Osteoblast (primary cell): ENCODE results near the gene HKDC1. TPM values are rescaled to one million over a fixed set of nuclear protein-coding genes. Genes with fewer than 3 reads are reported as not detected.
A peak's percentile ranks its signal among the peaks of the same experiment; 100 is the strongest.

ENCODE experiments used
- DNase-seq: peaks from one replicate; pipeline ENCODE4 v3.0.0; 2011; ENCODE audit warnings: low spot score, mixed read lengths; ENCODE audit not compliant: insufficient read length; ENCODE audit errors: missing footprints
- H2AFZ ChIP-seq: 2 replicates; pipeline ENCODE4 v1.6.0; 2011; ENCODE audit warnings: mild to moderate bottlenecking, low read length
- H3K27ac ChIP-seq: 2 replicates; pipeline ENCODE4 v1.5.1; 2011; ENCODE audit warnings: mild to moderate bottlenecking, low read depth, low read length, moderate library complexity
- H3K27me3 ChIP-seq: 2 replicates; pipeline ENCODE4 v1.6.0; 2012; ENCODE audit warnings: mild to moderate bottlenecking, control low read depth, inconsistent platforms, low read length, moderate library complexity; ENCODE audit not compliant: insufficient read depth
- H3K36me3 ChIP-seq: 2 replicates; pipeline ENCODE4 v1.5.1; 2011; ENCODE audit warnings: mild to moderate bottlenecking, low read length, control low read depth, moderate library complexity; ENCODE audit not compliant: insufficient read depth
- H3K4me1 ChIP-seq: 2 replicates; pipeline ENCODE4 v1.5.1; 2011; ENCODE audit warnings: mild to moderate bottlenecking, low read length, control low read depth, moderate library complexity; ENCODE audit not compliant: insufficient read depth
- H3K4me2 ChIP-seq: 2 replicates; pipeline ENCODE4 v1.6.0; 2011; ENCODE audit warnings: mild to moderate bottlenecking, low read length; ENCODE audit not compliant: insufficient read depth
- H3K4me3 ChIP-seq: fragments of 200-600 bp; sonication (generic); 3 replicates; pipeline ENCODE4 v1.5.1; 2012; ENCODE audit warnings: mild to moderate bottlenecking, low read length, inconsistent platforms; ENCODE audit not compliant: insufficient read depth
- H3K79me2 ChIP-seq: 2 replicates; pipeline ENCODE4 v1.6.0; 2012; ENCODE audit warnings: mild to moderate bottlenecking, low read length, control low read depth, inconsistent platforms; ENCODE audit not compliant: insufficient read depth
- H3K9me3 ChIP-seq: 2 replicates; pipeline ENCODE4 v1.5.1; 2011; ENCODE audit warnings: low read depth, low read length, control low read depth
- H4K20me1 ChIP-seq: 2 replicates; pipeline ENCODE4 v1.6.0; 2012; ENCODE audit warnings: mild to moderate bottlenecking, low read length, control low read depth; ENCODE audit not compliant: insufficient read depth
- total RNA-seq: library from RNA; depleted of rRNA; stranded (reverse); fragments of >200 nt; gene quantifications from 2 replicates; pipeline ENCODE4 v1.2.3, GENCODE V29; 2012
- TF ChIP-seq, protein P1 (sequence below): IDR thresholded peaks from 2 replicates; pipeline ENCODE4 v1.5.1; 2011; ENCODE audit warnings: mild to moderate bottlenecking, low read depth, low read length, moderate library complexity; ENCODE audit errors: extremely low read depth

Gene HKDC1
- total RNA-seq, 1 donor: 2.9 TPM

DNA sequence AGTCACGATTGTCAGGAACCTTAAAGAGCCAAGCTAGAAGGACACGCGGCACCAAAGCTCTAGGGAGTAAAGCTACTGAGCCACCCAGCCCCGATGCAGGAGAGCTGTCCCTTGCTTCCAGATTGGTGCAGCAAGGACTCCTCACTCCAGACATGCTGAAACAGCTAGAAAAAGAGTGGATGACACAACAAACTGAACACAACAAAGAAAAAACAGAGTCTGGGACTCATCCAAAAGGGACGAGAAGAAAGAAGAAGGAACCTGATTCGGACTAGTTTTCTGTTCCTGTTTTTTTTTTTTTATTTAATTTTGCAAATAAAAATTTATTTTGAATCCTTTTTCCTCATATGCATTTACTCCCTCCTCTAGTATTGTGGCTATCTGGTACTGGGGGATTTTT, 11.4 kb upstream of the HKDC1 start:
- Histone ChIP-seq H3K9me3 (no peaks in the 10 kb centered on the region), H2AFZ (no peak overlapping the region), H3K27me3 (no peaks in the 10 kb centered on the region), H3K36me3 (peaks cover 35% of the 10 kb centered on the region), H3K4me3 (no peak overlapping the region), H3K79me2 (no peaks in the 10 kb centered on the region), H3K27ac (no peak overlapping the region), H3K4me2 (no peak overlapping the region), H4K20me1 (no peaks in the 10 kb centered on the region), H3K4me1 (no peaks in the 10 kb centered on the region)
- TF ChIP-seq, protein P1, sequence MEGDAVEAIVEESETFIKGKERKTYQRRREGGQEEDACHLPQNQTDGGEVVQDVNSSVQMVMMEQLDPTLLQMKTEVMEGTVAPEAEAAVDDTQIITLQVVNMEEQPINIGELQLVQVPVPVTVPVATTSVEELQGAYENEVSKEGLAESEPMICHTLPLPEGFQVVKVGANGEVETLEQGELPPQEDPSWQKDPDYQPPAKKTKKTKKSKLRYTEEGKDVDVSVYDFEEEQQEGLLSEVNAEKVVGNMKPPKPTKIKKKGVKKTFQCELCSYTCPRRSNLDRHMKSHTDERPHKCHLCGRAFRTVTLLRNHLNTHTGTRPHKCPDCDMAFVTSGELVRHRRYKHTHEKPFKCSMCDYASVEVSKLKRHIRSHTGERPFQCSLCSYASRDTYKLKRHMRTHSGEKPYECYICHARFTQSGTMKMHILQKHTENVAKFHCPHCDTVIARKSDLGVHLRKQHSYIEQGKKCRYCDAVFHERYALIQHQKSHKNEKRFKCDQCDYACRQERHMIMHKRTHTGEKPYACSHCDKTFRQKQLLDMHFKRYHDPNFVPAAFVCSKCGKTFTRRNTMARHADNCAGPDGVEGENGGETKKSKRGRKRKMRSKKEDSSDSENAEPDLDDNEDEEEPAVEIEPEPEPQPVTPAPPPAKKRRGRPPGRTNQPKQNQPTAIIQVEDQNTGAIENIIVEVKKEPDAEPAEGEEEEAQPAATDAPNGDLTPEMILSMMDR: no peak
- DNase-seq: peak; percentile 22

DNA sequence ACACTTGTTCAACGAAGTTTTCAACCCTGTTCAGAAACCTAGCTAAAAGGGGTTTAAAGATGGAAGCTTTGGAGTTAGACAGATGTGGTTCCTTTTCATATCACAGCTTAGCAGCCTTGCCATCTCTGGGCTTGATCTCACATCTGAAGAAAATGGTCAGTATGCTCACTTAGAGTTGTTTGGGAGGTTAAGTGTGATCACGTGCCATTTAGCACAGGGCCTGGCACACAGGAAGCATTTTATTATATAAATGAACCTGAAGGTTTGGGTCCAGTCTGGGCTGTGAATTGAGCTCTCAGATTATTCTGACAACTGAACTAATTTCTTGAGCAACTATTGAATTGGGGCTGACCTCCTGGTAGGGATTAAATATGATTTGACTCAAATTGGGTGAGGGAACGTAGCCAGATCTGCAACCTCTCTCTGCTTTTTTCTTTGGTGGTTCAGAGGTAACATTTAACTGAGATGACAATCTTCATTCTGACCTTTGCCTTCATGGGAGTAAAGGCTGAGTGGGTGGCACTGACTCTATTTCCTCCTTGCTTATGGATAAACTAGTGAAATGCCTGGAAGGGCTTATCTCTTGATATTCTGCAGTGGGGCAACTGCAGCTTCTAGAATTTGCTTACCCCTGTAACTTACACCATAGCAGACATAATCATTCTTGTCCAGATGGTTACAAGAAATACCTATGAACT, 10.2 kb upstream of the HKDC1 start:
- H3K9me3 ChIP-seq: no peaks in the 10 kb centered on the region
- no peak overlapping the region for H3K27ac ChIP-seq
- no peaks in the 10 kb centered on the region for H4K20me1 ChIP-seq
- H2AFZ ChIP-seq: no peak overlapping the region
- no peaks in the 10 kb centered on the region for H3K4me1 ChIP-seq
- no peaks in the 10 kb centered on the region for H3K79me2 ChIP-seq
- no peaks in the 10 kb centered on the region for H3K27me3 ChIP-seq
- TF ChIP-seq, protein P1: no peak
- H3K4me3 ChIP-seq: no peak overlapping the region
- H3K4me2 ChIP-seq: no peak overlapping the region
- H3K36me3 ChIP-seq: peaks cover 26% of the 10 kb centered on the region
- no peak for DNase-seq

DNA sequence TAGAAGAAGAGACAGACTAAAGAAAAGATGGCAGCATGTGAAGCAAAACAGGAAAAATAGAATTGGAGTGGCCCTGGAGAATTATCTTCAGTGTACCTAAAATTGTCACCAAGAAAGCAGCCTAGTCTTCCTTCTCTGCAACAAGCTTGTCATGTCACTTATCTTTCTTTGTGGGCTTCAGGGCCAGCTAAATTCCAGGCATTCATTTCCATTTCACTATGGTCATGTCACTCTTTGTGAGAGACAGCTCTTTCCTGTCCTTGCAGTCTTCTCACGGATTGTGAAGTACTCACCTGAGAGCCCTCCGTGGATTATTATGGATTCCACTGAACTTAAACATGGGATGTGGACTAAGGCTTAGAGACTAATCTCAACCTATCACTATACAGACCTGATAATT, 9.0 kb upstream of the HKDC1 start:
- Histone ChIP-seq H3K4me2 (no peak overlapping the region), H3K27me3 (no peaks in the 10 kb centered on the region)
- TF ChIP-seq, protein P1: no peak

DNA sequence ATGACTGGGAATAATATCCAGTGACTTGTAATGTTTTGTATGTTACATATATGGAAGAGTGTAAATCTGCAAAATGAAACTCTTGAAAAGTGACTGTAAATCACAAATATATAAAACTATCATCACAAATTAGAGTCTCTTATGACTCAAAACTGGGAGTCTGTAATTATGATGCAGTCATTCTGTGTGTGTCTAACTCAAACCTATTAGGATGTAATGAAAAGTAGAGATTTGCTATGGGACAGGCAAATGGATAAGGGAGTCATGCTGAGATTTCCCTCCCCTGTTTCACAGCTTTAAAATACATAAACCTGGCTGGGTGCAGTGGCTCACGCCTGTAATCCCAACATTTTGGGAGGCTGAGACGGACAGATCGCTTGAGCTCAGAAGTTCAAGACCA, 8.6 kb upstream of the HKDC1 start:
- no peak overlapping the region for H2AFZ ChIP-seq
- H3K4me3 ChIP-seq: no peak overlapping the region
- H3K79me2 ChIP-seq: no peaks in the 10 kb centered on the region
- H3K4me1 ChIP-seq: no peaks in the 10 kb centered on the region
- H3K9me3 ChIP-seq: no peaks in the 10 kb centered on the region
- no peak for DNase-seq
- H3K27me3 ChIP-seq: no peaks in the 10 kb centered on the region
- no peak overlapping the region for H3K27ac ChIP-seq
- peaks cover 17% of the 10 kb centered on the region for H3K36me3 ChIP-seq
- TF ChIP-seq, protein P1: no peak
- no peak overlapping the region for H3K4me2 ChIP-seq
- H4K20me1 ChIP-seq: no peaks in the 10 kb centered on the region

More for the DNA sequence above, 9.0 kb upstream of the HKDC1 start:
- H3K79me2 ChIP-seq: no peaks in the 10 kb centered on the region
- H4K20me1 ChIP-seq: no peaks in the 10 kb centered on the region
- no peak overlapping the region for H2AFZ ChIP-seq
- no peaks in the 10 kb centered on the region for H3K9me3 ChIP-seq
- H3K4me3 ChIP-seq: no peak overlapping the region
- H3K4me1 ChIP-seq: no peaks in the 10 kb centered on the region
- no peak for DNase-seq
- H3K27ac ChIP-seq: no peak overlapping the region
- peaks cover 21% of the 10 kb centered on the region for H3K36me3 ChIP-seq
